HG03457 (cell line): Measurements from ENCODE around the gene FAM200B.

ENCODE experiments used
- ATAC-seq: cut with Tn5 transposase; IDR thresholded peaks from one replicate; pipeline ENCODE4 v1.9.1; 2021; ENCODE audit warnings: moderate number of reproducible peaks; ENCODE audit not compliant: unreplicated experiment

Gene FAM200B

GRCh38 chr4:15695240-15695699 is 13.6 kb downstream of the FAM200B start:
- no peak for ATAC-seq

GRCh38 chr4:15695729-15696128 is 14.1 kb downstream of the FAM200B start:
- ATAC-seq, result no peak

- ATAC-seq, result no peak
Measured at GRCh38 chr4:15696866-15697265, 15.2 kb downstream of the FAM200B start.

- ATAC-seq, result no peak
Measured at GRCh38 chr4:15702941-15703403, 21.3 kb downstream of the FAM200B start, which contains the start of gene BST1. Gene BST1, plus strand, starts transcription at chr4:15703065. Its CDS starts 80 bp downstream, at chr4:15703145.

GRCh38 chr4:15703439-15703838 is 21.8 kb downstream of the FAM200B start:
- ATAC-seq, result no peak

GRCh38 chr4:15704129-15704528 is 22.5 kb downstream of the FAM200B start:
- no peak for ATAC-seq

GRCh38 chr4:15706646-15707362 is 25.2 kb downstream of the FAM200B start:
- no peak for ATAC-seq

GRCh38 chr4:15707363-15707715 is 25.7 kb downstream of the FAM200B start:
- ATAC-seq, result no peak

GRCh38 chr4:15711762-15712161 is 30.1 kb downstream of the FAM200B start:
- ATAC-seq, result no peak

- ATAC-seq, result no peak
Measured at GRCh38 chr4:15712214-15712613, 30.6 kb downstream of the FAM200B start.

GRCh38 chr4:15714141-15714540 is 32.5 kb downstream of the FAM200B start:
- ATAC-seq, result no peak

GRCh38 chr4:15714646-15715435 is 33.2 kb downstream of the FAM200B start:
- ATAC-seq, result no peak

GRCh38 chr4:15716115-15716514 is 34.5 kb downstream of the FAM200B start:
- ATAC-seq, result no peak

- no peak for ATAC-seq
Measured at GRCh38 chr4:15717086-15717485, 35.5 kb downstream of the FAM200B start.

- ATAC-seq, result no peak
Measured at GRCh38 chr4:15717657-15718416, 36.2 kb downstream of the FAM200B start.

- ATAC-seq, result no peak
Measured at GRCh38 chr4:15718465-15718864, 36.8 kb downstream of the FAM200B start.

GRCh38 chr4:15718959-15719358 is 37.3 kb downstream of the FAM200B start:
- ATAC-seq, result no peak

- ATAC-seq, result no peak
Measured at GRCh38 chr4:15719506-15719905, 37.9 kb downstream of the FAM200B start.

GRCh38 chr4:15720851-15721250 is 39.2 kb downstream of the FAM200B start:
- ATAC-seq, result no peak

- ATAC-seq, result no peak
Measured at GRCh38 chr4:15725608-15726007, 44.0 kb downstream of the FAM200B start.

GRCh38 chr4:15729910-15730533 is 48.4 kb downstream of the FAM200B start:
- no peak for ATAC-seq
